ENCODE results near the gene EVPL. TPM values are rescaled to one million over a fixed set of nuclear protein-coding genes. Genes with fewer than 3 reads are reported as not detected.

The EVPL gene
- total RNA-seq, 1 donor = 0.43 TPM

- no peak for TF ChIP-seq CTCF (IDR thresholded peaks at IDR 0.05; ENCODE audit: insufficient read depth, low read depth, low read length)
- no peak overlapping the region for H3K4me3 ChIP-seq (ENCODE audit: low read depth, low read length)
- no peak for DNase-seq (ENCODE audit: low read depth)
Measured at GRCh38 chr17:76007131-76007849, 19.8 kb downstream of the EVPL start.

DNA sequence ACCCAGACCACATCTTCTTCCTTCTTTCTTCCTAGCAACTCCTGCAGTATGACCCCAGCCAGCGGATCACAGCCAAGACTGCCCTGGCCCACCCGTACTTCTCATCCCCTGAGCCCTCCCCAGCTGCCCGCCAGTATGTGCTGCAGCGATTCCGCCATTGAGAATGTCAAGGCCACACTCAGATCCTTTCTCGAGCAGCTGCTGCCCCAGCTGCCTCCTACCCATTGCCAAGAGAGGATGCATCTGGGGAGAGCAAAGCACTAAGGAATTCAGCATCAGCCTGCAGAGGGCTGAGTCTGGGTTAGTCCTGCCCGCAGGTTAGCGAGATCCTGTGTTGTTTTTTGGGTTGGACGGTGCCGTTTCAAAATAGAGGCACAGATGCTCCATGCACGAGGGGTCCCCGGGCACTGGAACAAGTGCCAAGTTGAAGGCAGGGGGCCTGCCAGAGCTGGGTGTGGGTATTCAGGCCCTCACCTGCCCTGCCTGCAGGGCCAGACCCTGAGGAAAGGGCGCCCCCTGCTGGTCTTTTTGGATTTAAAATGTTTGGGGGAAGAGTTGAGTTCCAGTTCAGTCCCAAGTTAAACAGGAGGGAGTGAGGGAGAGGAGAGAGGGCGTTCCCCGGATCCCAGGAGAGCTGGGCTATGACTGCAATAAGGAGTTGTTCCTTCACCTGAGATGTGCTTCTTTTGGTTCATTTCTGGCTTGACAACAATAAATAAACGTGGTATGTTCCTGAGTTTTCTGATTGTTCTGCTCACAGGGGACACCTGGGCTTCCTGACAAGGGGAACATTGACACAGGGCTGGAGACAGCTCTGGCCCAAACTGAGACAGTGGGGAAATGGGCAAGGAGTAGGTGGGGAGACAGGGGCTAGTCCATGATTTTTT, 21.6 kb downstream of the EVPL start:
- DNase-seq (ENCODE audit: low read depth) = peak; percentile 72
- no peak overlapping the region for H3K4me3 ChIP-seq (ENCODE audit: low read depth, low read length)
- TF ChIP-seq CTCF (IDR thresholded peaks at IDR 0.05; ENCODE audit: insufficient read depth, low read depth, low read length) = peak; percentile 64

DNA sequence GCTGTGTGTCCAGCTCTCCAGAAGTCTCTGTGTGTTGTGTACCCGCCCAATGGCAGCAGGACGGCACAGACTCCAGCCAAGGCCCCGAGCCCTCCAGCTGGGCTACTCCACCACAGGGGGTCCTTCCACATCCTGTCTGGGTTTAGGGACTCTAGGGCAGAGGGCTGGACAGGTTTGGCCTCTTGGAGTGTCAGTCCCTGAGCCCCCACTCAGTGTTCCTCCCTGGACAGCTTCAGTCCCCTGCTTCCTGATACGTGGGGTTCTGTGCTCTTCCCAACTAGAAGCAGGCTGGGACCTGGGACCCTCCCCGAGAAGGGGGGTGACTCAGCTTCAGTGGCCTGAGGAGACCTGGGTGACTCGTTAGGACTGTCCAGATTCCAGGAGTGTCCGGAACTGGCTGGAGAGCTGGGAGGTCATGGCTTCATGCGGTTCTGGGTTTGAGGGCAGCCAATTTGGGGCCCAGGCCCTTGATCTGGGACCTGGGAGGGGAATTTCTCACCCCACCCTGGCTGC, 22.3 kb downstream of the EVPL start:
- TF ChIP-seq CTCF (IDR thresholded peaks at IDR 0.05; ENCODE audit: insufficient read depth, low read depth, low read length) = no peak
- DNase-seq (ENCODE audit: low read depth) = no peak
- H3K4me3 ChIP-seq (ENCODE audit: low read depth, low read length) = no peak overlapping the region

DNA sequence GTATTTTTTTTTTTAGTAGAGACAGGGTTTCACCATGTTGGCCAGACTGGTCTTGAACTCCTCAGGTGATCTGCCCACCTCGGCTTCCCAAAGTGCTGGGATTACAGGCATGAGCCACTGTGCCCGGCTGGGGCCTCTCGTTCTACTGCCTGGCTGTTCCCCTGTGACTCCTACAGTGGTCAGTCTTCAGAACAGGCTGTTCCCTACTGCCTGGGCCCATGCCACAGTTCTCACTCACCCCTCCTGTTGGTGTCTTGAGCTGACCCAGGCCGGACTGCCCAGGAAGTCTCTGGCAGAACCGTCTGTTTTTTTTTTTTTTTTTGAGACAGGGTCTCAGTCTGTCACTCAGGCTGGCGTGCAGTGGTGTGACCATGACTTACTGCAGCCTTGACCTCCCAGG, 23.2 kb downstream of the EVPL start:
- H3K4me3 ChIP-seq (ENCODE audit: low read depth, low read length) = no peak overlapping the region
- no peak for TF ChIP-seq CTCF (IDR thresholded peaks at IDR 0.05; ENCODE audit: insufficient read depth, low read depth, low read length)
- DNase-seq (ENCODE audit: low read depth) = no peak

GRCh38 chr17:76002100-76002499, 25.0 kb downstream of the EVPL start:
- H3K4me3 ChIP-seq (ENCODE audit: low read depth, low read length) = no peak overlapping the region
- no peak for TF ChIP-seq CTCF (IDR thresholded peaks at IDR 0.05; ENCODE audit: insufficient read depth, low read depth, low read length)
- no peak for DNase-seq (ENCODE audit: low read depth)

DNA sequence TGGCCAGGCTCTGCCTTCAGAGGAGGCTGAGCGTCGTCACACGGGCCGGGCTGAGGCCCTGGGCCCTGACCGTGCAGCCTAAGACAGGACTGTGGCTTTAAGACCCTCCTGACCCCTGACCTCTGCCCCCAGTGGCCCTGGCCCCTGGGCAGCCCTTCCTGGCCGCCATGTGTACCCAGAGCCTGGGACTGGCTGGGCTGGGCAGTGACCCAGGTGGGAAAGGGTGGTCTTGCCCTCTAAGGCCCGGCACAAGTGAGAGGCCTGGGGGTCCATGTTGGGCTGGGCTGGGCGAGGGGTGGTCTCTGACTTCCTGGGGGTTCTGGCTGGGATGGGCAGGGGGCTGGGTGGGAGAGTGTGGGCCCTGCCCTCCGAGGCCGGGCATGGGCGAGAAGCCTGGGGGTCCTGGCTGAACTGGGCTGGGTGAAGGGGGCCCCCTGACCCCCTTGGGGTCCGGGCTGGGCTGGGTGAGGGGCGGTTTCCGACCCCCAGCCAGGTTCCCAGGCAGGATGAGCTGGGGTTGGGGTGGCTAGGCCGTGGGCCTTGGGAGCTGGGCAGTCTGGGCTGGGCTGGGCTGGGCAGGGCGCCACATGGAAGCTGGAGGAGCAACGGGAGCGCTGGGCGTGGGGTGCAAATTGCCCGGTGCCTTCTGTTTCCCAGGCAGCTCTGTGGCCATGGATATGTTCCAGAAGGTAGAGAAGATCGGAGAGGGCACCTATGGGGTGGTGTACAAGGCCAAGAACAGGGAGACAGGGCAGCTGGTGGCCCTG, 26.2 kb downstream of the EVPL start, which contains the start of gene CDK3:
TSS of gene CDK3 (plus strand) at position 101 of the 767 bp plus-strand sequence. CDS start at position 672, 571 bp downstream.
- TF ChIP-seq CTCF (IDR thresholded peaks at IDR 0.05; ENCODE audit: insufficient read depth, low read depth, low read length) = no peak
- no peak for DNase-seq (ENCODE audit: low read depth)
- no peak within 1 kb of the TSS for H3K4me3 ChIP-seq (ENCODE audit: low read depth, low read length)

Measured in fibroblast of villous mesenchyme (primary cell).